Stomach (tissue), 9 donors: Measurements from ENCODE around the gene CFAP46. TPM values are rescaled to one million over a fixed set of nuclear protein-coding genes. Genes with fewer than 3 reads are reported as not detected.

ENCODE experiments used
- DNase-seq, 2 donors: peaks; one replicate each; pipeline versions ENCODE4 v3.0.0 to v3.0.0-alpha.2; 2013 to 2019
- H3K27ac ChIP-seq, 5 donors: fragments of 200-600 bp in 4 of 5; sonication (generic) in 4 of 5; one replicate each; pipeline ENCODE4 v1.5.1; 2013 to 2019; ENCODE audit warnings: mild to moderate bottlenecking in 1 of 5, moderate library complexity in 1 of 5
- H3K27me3 ChIP-seq, 3 donors: fragments of 200-600 bp; sonication (generic); one replicate each; pipeline ENCODE4 v1.5.1; 2017 to 2019; ENCODE audit warnings: mixed run types in 1 of 3
- H3K36me3 ChIP-seq, 4 donors: fragments of 200-600 bp; sonication (generic); 1 replicate in 3 of 4; 2 replicates in 1 of 4; pipeline ENCODE4 v1.5.1; 2016 to 2019
- H3K4me1 ChIP-seq, 4 donors: fragments of 200-600 bp; sonication (generic); one replicate each; pipeline ENCODE4 v1.5.1; 2016 to 2019
- H3K4me3 ChIP-seq, 4 donors: fragments of 200-600 bp; sonication (generic) in 3 of 4; one replicate each; pipeline ENCODE4 v1.5.1; 2016 to 2019; ENCODE audit warnings: mild to moderate bottlenecking in 1 of 4
- H3K9me3 ChIP-seq, 4 donors: fragments of 200-600 bp; sonication (generic); one replicate each; pipeline ENCODE4 v1.5.1; 2016 to 2019
- CTCF ChIP-seq, 7 experiments: fragments of 450-650 bp in 4 of 7; fragments of 200-600 bp in 3 of 7; sonication (generic) in 3 of 7; IDR thresholded peaks; one replicate each; pipeline ENCODE4 v1.5.1; 2016 to 2019; ENCODE audit warnings: antibody characterized with exemption in 7 of 7, control low read depth in 2 of 7, mild to moderate bottlenecking in 1 of 7
- EP300 ChIP-seq: sonication (generic); formaldehyde crosslinking; IDR thresholded peaks from one replicate; pipeline ENCODE4 v1.6.1; 2017; ENCODE audit warnings: antibody characterized with exemption
- POLR2A ChIP-seq, 4 donors: fragments of 450-650 bp; IDR thresholded peaks; one replicate each; pipeline ENCODE4 v1.6.1; 2016; ENCODE audit warnings: antibody characterized with exemption in 4 of 4, control low read depth in 2 of 4, mild to moderate bottlenecking in 1 of 4, moderate library complexity in 1 of 4
- POLR2AphosphoS5 ChIP-seq, 3 donors: sonication (generic); formaldehyde crosslinking; IDR thresholded peaks; one replicate each; pipeline ENCODE4 v1.6.1; 2016; ENCODE audit warnings: antibody characterized with exemption in 3 of 3
- WGBS, 5 donors: extraction: QIAGEN DNeasy Blood & Tissue Kit in 3 of 5; methylation state at CpG; one replicate each; pipeline versions ENCODE4 v1.1.5 to v1.1.7; 2013 to 2018; 5-methylcytosine and 5-hydroxymethylcytosine counted together
- intact Hi-C: fragments of 100-400 bp; cut with DNase I; formaldehyde crosslinking; loops from one replicate; pipeline ENCODE4 v1.15.1; 2023; ENCODE audit warnings: low total_unique reads
- polyA plus RNA-seq, 3 donors: library from polyadenylated mRNA; stranded (reverse); fragments of 200-250 nt; gene quantifications; one replicate each; pipeline ENCODE4 v1.2.3, GENCODE V29; 2013
- total RNA-seq, 5 donors: library from RNA; depleted of rRNA; stranded (reverse); fragments of >200 nt; gene quantifications; one replicate each; pipeline versions ENCODE4 v1.1.0 to v1.2.3, GENCODE V29; 2014 to 2016
- donor health status: healthy with polysubstance abuse.
- donor health status: Bipolar disorder and iron deficiency.
- donor health status: healthy.

The CFAP46 gene
- total and polyA plus RNA-seq, 8 donors = under 0.01 to 5.8 (median 1.8) TPM; not detected in 1

- TF ChIP-seq CTCF (IDR thresholded peaks at IDR 0.05) = no peak
- no peak for TF ChIP-seq EP300
- no peak for TF ChIP-seq POLR2A (IDR thresholded peaks at IDR 0.05)
- TF ChIP-seq POLR2AphosphoS5 (IDR thresholded peaks at IDR 0.05) = no peak
- no peak overlapping the region for H3K4me3 ChIP-seq
- H3K36me3 ChIP-seq = no peaks in the 10 kb centered on the region
- H3K9me3 ChIP-seq = no peaks in the 10 kb centered on the region
- H3K4me1 ChIP-seq = peaks cover 9 to 23% (median 17%) of the 10 kb centered on the region in 4 donors
- intact Hi-C loops = no loop called here
- DNase-seq = no peak
- 78 to 87% (median 85%) methylated on average over 19 to 42 of the region's 42 CpGs for WGBS, 5 donors
- H3K27ac ChIP-seq = no peak overlapping the region
- H3K27me3 ChIP-seq = peaks cover 0 to 31% (median 0%) of the 10 kb centered on the region in 3 donors
Measured at GRCh38 chr10:132960631-132961419, 18.5 kb upstream of the CFAP46 start.

GRCh38 chr10:132960071-132960472 lies 17.7 kb upstream of the CFAP46 start:
- TF ChIP-seq CTCF (IDR thresholded peaks at IDR 0.05) = no peak
- no peak for TF ChIP-seq EP300
- no peak for TF ChIP-seq POLR2A (IDR thresholded peaks at IDR 0.05)
- TF ChIP-seq POLR2AphosphoS5 (IDR thresholded peaks at IDR 0.05) = no peak
- peaks cover 9 to 23% (median 17%) of the 10 kb centered on the region in 4 donors for H3K4me1 ChIP-seq
- H3K9me3 ChIP-seq = no peaks in the 10 kb centered on the region
- intact Hi-C loops = no loop called here
- no peak for DNase-seq
- no peak overlapping the region for H3K27ac ChIP-seq
- WGBS, 5 donors = 50 to 85% (median 66%) methylated on average over 6 to 19 of the region's 19 CpGs
- H3K27me3 ChIP-seq = peaks cover 0 to 31% (median 0%) of the 10 kb centered on the region in 3 donors
- no peaks in the 10 kb centered on the region for H3K36me3 ChIP-seq
- no peak overlapping the region for H3K4me3 ChIP-seq

- Histone ChIP-seq H3K4me3 (no peak overlapping the region), H3K27ac (no peak overlapping the region), H3K27me3 (peaks cover 0 to 31% (median 0%) of the 10 kb centered on the region in 3 donors), H3K4me1 (peaks cover 9 to 23% (median 17%) of the 10 kb centered on the region in 4 donors), H3K9me3 (no peaks in the 10 kb centered on the region), H3K36me3 (no peaks in the 10 kb centered on the region)
- WGBS, 5 donors = 87 to 90% (median 88%) methylated on average over 3 to 8 of the region's 8 CpGs
- intact Hi-C loops = no loop called here
- TF ChIP-seq POLR2A (IDR thresholded peaks at IDR 0.05) (no peak), POLR2AphosphoS5 (IDR thresholded peaks at IDR 0.05) (no peak), CTCF (IDR thresholded peaks at IDR 0.05) (no peak), EP300 (no peak)
- DNase-seq = no peak
Measured at GRCh38 chr10:132959559-132959961, 17.2 kb upstream of the CFAP46 start.

GRCh38 chr10:132958883-132959558 lies 16.7 kb upstream of the CFAP46 start:
- Histone ChIP-seq H3K36me3 (no peaks in the 10 kb centered on the region), H3K27ac (no peak overlapping the region), H3K4me1 (peaks cover 9 to 23% (median 17%) of the 10 kb centered on the region in 4 donors), H3K9me3 (no peaks in the 10 kb centered on the region), H3K4me3 (no peak overlapping the region), H3K27me3 (peaks cover 0 to 31% (median 0%) of the 10 kb centered on the region in 3 donors)
- intact Hi-C loops = no loop called here
- DNase-seq = peak in 1 of 2 donors; percentile 52
- no peak for TF ChIP-seq POLR2A (IDR thresholded peaks at IDR 0.05)
- TF ChIP-seq POLR2AphosphoS5 (IDR thresholded peaks at IDR 0.05) = no peak
- no peak for TF ChIP-seq EP300
- no peak for TF ChIP-seq CTCF (IDR thresholded peaks at IDR 0.05)
- WGBS, 5 donors = 63 to 76% (median 70%) methylated on average over 13 to 23 of the region's 23 CpGs
